NCI-H2081 treated with DMSO at 0.1 percent for 48 hours (cell line): ENCODE results near the gene CXCR6.

Experiments
- DNase-seq: peaks from one replicate; lab custom pipeline; 2025; lab: John Stamatoyannopoulos, UW

CXCR6 gene

GRCh38 chr3:45943207-45943846 is at the start of gene CXCR6:
TSS of gene CXCR6 (plus strand) at chr3:45943464. CDS start at chr3:45946482, 3,018 bp downstream.
- no peak for DNase-seq

DNA sequence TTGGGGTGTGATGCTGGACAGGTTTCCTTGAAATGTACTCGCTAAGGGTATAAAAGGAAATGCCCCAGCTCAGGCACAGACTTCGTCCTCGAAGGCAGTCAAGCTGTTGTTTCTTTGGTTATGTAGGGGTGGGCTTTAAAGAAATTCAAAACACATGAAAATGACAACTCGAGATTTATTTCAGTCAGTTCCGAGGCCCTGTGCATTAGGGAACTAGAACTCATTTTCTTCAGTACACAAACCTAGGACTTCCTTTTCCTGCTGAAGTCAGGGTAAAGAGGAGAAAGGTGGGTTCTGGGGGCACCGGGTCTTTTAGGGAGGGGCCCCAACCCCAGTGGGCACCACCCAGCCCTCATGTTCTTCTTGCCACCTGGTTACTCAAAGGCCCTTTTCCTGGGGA is 49.2 kb upstream of the CXCR6 start:
- no peak for DNase-seq

DNA sequence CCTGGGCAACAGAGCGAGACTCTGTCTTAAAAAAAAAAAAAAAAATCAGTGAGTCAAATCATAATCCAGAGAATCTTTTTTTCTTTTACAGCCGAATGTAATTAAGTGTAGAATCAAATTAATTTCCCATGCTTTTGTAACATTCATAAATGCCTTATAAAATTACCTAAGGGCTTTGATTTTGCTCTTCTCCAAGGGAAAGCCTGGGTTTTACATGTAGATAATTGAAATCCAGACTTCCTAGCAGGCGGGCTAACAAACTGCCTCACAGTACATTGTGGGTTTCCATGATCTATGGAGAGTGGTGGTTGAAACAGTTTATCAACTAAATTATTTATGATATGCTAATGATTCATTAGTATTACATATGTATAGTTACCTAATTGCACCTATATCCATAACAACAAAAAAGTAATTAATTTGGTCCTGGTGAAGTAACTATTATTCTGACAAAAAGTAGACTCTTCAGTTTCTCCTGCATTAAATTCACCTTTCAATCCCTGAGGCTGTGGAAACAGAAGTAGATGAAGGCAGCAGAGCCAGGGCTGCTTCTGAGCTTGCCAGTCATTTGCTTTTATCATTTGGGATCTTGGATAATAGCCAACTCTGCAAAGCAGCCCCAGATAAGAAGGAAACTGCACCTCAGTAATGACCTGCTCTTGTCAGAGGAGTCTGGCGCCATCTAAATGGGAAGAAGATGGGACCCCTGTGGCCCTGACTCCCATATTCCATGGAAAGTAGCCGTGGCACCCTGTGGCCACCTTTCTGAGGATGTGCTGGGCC is 47.4 kb upstream of the CXCR6 start:
- DNase-seq: no peak

- DNase-seq: no peak
Measured at GRCh38 chr3:45896956-45897355, 46.3 kb upstream of the CXCR6 start.

- DNase-seq: no peak
Measured at GRCh38 chr3:45904931-45905330, 38.3 kb upstream of the CXCR6 start.

- DNase-seq: no peak
Measured at GRCh38 chr3:45905755-45906154, 37.5 kb upstream of the CXCR6 start.

DNA sequence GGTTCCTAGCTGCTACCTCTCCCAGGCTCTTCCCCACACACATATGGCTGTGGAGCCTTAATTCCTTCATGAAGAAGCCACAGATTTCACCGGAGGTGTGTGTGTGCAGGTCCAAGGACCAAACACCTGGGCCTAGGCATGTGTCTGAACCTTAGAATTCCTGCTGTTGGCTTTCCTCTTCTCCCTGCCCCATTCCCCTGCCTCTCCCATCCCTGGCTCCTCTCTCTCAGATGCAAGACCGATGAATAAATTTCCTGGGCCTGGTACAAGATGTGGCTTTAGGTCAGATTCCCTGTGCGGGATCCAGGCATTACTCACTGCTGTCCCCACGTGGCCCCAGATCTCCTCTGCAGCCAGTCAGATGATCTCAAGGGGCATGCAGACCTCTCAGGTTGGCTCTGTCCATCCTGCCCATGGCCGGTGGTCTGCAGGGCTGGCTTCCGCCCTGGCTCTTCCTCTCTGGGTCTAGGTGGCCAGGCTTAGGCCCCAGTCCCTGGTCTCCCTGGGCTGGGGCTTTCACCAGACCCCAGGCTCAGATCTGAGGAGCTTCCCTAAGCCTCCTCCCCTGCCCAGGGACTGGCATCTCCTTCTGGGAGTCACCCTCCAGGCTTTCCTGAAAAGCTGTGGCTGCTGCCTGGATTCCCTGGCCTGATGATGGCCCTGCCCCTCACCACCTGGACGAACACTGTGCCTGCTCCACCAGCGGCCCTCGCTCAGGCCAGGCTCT is 36.4 kb upstream of the CXCR6 start:
- DNase-seq: no peak

DNA sequence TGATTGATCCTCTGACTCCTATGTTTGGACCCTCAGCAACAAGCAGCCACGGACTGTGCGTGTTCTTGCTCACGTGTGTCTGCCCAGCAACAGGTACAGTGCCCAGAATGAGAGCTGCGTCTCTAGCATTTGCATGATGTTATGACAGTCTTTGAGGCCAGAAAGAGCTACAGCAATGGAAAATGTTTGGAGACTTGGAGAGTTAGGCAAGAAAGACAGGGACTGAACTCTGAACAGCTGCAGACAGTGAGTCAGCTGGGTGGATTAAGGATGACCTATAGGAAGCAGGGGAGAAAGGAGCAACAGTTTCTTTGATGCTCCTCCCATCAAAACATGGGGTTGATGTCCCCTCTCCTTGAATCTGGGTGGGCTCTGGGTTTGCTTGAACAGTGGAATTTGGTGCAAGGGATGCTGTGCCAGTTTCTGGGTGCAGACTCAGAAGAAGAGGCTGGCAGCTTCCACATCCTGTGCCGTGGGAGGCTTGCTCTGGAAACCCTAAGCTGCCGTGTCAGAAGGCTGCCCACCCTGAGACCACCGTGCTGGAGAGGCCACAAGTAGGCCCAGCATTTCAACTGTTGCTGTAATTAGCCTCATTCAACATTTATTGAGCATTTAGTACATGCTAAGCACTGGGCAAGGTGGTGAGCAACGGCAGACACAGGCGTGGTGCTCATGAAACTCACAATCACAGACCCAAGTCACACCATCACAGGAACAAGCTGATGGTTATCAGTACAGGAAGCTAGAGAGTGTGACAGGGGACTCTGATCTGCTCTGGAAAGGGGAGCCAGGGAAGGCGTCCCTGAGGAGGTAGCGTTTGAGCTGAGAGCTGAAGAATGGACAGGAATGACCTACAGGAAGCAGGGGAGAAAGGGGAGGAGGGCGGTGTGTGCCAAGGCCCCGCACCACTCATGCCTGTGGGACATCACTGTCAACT is 35.2 kb upstream of the CXCR6 start:
- no peak for DNase-seq

DNA sequence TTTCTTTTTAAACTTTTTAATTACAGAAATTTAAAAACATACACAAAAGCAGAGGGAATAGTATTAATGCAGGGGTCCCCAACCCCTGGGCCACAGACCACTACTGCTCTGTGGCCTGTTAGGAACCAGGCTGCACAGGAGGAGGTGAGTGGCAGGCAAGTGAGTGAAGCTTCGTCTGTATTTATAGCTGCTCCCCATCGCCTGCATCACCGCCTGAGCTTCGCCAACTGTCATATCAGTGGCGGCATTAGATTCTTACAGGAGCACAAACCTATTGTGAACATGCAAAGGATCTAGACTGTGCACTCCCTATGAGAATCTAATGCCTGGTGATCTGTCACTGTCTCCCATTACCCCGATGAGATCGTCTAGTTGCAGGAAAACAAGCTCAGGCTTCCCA is 34.5 kb upstream of the CXCR6 start:
- DNase-seq: no peak

DNA sequence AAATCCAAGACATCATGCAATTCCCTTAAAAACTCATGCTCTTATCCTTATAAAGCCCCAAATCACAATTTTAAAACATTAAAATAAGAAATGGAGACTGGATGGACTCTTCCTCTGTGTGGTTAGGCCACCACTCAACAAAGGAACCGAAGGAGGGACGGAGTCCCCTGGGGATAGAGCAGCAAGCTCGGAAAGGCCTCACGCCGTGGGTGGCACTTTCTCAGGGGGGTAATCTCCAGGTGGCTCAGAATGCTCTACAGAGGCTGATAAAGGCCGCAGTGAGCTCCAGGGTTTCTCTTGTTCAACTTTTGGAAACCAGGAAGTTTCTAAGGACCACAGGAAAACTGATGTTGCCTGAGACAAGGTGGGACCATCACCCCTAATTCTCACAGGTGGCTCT is 33.7 kb upstream of the CXCR6 start:
- no peak for DNase-seq

DNA sequence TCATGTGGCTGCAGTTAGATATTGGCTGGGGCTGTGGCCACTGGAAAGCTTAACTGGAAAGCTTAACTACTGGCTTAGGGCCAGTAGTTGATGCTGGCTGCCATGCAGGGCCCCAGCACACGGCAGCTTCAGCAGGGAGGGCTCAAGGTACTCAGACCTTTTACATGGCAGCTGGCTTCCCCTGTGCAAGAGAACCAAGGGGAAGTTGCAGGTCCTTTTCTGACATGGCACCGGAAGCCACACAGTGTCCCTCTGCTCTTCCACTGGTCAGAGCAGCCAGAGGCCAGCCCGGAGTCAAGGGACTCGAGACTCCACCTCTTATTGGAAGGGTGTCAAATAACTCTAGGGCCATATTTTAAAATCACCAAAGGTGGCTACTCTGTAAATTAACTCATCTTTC is 32.4 kb upstream of the CXCR6 start:
- no peak for DNase-seq

- no peak for DNase-seq
Measured at GRCh38 chr3:45911511-45912226, 31.6 kb upstream of the CXCR6 start.

DNA sequence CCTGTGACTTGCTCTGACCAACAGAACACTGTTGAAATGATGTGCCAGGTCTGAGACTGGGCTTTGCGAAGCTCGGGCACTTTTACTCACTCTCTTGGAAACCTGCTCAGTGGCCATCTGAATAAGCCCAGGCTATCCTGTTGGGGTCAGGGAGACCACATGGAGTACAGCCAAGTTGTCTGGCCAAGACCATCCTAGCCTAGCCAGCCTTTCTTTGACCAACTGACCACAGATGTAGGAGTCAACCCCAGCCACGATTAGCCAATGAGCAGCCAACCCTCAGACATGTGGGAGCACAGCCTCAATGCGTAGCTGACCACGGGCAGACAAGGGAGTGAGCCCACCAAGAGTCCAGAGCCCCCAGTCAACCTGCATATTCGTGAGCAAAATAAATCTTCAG is 30.8 kb upstream of the CXCR6 start:
- DNase-seq: no peak

DNA sequence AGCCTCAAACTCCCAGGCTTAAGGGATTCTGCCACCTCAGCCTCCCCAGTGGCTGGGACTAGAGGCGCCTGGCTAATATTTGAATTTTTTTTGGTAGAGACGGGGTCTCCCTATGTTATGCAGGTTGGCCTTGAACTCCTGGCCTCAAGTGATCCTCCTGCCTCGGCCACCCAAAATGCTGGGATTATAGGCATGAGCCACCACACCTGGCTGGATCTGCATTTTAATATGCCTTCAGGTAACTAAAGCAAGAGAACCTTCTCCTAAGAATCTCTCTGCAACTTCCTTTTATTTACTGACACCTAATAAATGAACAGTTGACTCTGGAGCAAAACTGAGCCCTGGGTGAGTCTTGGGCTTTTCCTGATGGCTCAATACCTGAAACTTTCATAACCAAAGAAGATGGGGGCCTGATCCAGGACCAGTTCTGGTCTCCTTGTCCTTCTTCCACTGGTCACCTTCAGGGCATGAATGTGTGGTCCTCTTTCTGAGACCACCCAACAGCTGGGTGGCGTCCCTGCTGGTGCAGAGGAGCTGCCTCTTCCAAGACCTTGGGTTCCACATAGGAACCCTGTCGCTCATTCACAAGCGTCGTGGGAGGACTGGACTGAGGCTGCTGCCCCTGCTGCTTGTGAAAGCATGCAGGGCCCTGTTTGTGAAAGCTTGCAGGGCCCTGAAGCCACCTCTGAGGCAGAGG is 28.8 kb upstream of the CXCR6 start:
- no peak for DNase-seq

DNA sequence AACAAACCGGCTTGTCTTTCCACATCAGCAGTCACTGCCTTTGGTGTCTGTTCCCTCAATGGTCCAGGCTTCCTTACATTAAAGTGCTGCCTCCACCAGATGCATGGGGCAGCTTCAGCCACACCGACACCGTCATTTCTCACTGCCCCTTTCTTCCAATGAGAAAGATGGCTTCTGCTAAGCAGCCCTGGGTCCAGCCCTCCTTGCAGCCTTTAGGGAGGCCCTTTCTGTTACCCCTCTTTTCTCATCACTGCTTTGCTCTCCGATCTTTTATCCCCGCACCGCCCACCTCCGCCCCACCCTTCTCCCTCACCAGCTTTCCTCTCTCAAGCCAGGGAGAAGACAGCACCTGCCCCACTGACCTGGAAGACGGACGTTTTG is 28.2 kb upstream of the CXCR6 start:
- no peak for DNase-seq

- DNase-seq: no peak
Measured at GRCh38 chr3:45915518-45916231, 27.6 kb upstream of the CXCR6 start.

- peak; percentile 12 for DNase-seq
Measured at GRCh38 chr3:45917146-45917898, 25.9 kb upstream of the CXCR6 start.

DNA sequence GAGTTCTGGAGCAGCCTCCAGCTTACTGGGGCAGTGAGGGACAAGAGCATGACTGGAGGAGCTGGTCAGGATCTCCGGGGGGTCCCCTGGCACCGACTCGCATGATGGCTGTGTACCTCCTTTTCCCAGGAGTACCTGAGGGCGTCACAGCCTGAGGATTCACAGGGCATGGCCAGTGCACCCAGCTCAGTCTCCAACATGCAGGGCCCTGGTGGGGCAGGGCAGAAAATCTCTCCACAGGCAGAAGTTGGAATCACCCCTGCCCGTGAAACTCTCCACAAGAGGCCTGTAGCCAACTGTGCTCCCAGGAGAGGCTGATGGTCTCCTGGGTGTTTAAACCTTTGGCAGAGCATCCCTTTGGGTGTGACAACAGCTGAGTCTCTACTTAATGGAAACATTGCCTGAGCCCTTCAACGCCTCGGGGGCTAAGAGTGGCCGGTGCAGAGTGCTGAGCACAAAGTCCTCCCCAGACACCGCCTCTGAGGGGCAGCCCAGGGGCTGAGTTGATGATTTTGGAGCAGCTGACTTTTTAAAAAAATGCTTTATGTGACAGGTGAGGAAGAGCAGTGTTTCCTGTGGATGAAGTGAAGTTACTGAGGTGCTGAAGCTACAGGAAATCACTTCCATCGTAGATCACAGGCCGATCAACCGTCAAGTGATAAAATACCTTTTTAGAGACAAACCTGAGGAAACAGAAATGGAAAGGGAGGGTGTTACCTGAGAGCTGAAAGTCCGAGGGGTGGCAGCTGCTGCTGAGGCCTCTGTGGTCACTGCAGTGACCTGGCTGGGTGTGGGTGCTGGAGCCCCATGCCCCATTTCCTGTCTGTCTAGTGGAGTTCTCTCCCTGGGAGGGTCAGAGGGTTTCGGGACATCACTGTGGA is 21.9 kb upstream of the CXCR6 start:
- no peak for DNase-seq

DNA sequence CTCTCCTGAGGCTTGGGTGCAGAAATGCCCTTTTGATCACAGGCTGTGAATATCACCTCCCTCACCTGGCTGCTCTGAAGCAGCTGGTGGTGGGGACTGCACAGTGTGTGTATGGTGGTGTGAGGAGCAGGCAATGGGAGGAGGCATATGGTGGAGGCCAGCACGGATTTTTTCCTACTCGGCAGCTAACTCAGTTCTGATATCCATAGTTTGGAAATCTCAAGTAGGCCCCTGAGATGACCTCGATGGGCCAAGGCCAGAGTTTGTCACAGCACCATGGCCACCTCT is 21.3 kb upstream of the CXCR6 start:
- no peak for DNase-seq
